ENCODE data around the gene ITGB4.
A peak's percentile ranks its signal among the peaks of the same experiment; 100 is the strongest.
"Not testable (repeated sequence)": the region's sequence is repeated elsewhere in the genome, so short reads cannot be mapped to it uniquely, and the experiment has no call there.

ITGB4 gene

DNA sequence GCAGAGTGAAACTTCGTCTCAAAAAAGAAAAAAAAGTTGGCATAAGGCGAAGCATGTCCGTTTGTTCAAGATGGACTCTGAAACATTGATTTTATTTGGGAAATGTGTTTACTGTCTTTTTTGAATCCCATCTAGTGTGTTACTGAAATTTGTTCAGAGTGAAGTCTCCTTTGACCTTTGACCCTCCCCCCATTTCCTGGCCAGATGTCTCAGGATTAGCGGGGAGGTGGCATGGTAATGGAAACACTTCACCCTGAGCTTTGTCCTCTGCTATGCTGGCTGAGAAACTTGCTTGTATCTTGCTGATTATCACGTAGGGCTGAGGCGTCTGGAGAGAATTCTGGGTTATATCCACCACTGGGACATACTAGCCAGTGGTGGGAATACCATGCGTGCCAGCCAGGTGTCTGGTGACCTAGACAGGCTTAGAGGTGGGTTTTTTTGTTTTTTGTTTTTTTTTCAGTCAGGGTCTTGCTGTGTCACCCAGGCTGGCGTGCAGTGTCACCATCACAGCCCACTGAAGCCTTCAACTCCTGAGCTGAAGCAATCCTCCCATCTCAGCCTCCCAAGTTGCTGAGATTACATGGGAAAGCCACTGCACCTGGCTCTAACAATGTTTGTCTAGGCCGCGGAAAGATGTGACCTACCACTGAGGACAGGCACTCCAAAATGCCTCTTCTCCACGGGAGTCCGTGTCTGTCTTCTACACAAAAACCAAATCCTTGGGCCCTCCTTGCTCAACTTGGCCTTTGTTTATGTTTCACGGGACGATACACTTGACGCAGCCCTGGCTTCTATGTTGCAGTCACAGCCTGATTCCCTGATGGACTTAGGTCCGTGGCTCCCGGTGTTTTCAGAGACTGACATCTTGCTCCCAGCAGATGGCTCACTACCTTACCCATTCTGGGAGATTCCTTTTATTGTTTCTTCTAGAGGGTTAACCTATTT lies 50.3 kb downstream of the ITGB4 start:
- DNase-seq (ENCODE audit: low spot score): no peak

DNA sequence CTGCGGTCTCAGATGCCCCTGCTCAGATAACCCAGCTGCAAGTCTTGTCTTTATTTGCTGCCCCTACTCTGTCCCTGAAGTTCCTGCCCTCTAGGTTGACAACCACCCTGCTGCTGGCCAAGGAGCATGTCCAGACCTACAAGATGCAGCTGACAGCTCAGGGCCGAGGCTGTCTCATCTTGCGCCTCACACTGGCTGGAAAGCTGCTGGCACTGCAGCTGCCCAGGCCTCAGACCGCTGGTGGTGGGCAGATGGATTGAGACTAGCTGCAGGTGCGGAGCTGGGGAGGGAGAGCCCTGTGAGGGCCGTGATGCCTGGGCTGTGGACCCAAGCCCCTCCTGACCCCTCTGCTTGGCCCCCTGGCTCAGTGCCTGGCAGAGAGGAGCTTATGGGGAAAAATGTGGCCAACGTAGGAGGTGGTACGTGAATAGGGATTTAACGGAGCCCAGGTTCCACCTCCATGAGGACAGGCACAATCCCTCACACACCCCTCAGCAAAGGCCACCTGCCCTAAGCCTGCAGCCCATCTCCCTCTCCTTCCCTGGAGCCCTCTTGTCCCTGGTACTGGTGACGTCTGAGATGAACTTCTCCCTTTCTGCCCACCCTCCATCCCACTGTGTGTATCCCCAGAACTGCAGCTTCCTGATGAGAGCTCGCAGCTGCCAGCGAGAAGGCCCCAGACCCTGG lies 52.0 kb downstream of the ITGB4 start:
- DNase-seq (ENCODE audit: low spot score): no peak

DNA sequence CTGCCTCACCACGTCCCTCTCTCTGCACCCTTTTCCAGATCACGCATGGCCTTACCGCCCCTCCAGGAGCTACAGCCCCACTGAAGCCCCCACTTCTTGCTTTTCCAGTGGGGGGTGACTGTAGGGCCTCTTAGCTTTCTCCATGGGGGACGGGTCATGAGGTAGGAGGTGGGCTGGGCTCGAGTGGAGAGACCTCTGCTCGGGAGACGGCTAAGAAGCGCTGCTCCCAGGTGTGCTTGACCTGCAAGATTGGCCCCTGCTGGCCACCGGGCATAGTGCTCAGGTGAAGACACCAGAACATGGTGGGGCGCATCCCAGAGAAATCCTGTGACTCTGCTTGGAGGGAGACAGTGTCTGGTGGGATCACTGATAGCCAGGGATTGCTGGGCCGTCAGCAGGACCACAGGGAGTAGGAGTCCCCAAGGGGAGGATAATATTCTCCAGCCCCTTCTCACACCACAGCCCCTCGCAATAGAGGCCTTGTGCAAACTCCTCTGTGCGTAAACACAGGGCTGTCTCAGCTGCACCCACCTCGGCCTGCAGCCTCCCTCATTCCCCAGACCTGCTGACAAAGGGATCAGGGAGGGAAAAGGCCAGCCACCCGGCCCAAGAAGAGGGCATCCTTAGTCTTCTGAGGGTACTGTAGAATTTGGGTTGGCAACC lies 52.7 kb downstream of the ITGB4 start:
- no peak for DNase-seq (ENCODE audit: low spot score)

DNA sequence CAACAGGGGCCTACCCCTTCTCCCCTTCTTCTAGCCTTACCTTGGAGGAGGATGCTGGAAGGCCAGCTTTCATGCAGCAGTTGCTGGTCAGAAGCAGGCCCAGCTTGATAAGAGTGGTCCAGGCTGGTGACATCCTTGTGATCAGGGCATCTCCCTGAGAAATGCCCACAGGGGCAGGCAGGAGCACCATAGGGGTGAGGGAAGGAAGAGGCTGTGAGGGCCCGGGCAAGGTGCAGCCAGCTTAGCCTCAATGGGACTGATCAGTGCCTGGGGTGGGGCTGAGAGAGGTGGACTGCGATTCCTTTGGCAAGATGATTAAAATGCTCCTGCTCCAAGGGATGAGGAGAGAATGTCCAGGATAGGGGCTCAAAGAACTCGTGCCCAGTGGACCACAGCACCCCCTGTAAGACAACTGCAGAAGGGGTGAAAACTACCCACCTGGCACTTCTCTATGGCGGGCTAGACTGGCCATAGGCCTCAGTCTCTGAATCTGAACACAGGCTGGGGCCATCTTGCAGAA lies 53.3 kb downstream of the ITGB4 start:
- no peak for DNase-seq (ENCODE audit: low spot score)

DNA sequence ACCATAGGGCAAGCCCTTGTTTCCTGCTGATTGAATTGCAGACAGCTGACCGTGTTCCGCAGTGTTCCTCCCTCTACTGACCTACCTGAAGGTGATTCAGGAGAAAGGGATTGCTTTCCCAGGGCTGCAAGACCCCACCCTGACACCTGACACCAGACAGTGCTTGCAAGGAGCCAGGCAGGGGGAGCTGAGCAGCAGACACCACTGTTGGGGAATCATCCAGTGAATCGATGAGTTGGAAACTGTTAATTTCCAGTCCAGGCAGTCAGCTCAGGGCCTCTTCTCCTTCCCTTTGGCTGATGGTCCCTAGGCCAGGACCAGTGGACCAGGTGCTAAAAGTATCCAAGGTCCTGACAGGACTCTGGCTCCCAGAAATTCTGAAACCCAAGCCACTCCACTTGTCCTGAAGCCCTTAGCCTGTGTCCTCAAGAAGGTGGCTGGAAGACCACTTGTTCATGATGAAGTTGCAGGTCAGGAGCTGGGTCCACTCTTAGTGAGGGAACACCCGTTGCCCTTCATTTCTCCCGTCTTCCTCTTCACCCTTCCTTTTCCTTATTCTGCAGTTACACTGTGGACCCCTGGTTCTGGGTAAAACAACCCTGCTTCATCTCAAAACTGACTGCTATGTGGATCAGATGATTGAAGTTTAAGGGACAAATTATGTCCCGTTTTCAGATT lies 53.9 kb downstream of the ITGB4 start:
- no peak for DNase-seq (ENCODE audit: low spot score)

DNA sequence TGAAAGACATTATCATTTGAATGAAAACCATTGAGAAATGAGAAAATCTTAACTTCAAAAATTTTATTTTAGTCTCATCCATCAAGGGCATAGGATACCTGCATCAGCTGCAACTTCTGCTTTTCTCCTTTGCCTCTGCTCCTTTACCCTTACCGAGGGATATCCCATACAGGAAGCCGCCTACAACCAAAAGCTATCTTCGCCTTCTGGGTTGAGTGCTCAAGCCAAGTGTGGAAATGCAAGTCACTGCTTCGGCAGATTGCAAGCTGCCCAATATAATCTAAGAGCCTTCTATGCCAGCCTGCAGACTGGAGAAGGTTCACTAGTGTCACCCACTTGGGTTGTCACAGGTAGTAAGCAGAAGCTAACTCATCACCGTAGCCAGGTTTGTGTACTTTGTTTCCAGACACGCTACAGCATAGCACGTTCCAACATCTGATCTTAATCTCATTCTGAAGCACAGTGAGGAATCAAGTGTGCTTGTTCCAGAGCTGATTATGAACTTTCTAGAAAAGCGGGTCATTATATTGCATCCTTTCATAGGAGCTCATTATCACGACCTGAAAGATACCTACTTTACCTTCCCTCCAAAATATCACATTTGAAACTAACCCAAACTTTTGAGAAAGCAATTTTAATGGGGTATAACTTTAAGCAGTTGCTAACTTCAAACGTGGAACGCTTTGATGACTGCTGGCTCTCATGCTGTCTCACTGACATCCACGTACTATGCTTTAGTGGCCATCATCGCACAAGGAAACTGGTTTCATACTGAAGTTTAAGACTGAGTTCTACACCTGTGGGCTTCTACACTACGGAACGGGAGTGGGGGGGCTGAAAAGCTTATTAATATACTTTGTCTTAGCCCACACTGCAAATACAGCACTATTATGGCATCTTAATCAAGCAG lies 55.4 kb downstream of the ITGB4 start:
- no peak for DNase-seq (ENCODE audit: low spot score)

DNA sequence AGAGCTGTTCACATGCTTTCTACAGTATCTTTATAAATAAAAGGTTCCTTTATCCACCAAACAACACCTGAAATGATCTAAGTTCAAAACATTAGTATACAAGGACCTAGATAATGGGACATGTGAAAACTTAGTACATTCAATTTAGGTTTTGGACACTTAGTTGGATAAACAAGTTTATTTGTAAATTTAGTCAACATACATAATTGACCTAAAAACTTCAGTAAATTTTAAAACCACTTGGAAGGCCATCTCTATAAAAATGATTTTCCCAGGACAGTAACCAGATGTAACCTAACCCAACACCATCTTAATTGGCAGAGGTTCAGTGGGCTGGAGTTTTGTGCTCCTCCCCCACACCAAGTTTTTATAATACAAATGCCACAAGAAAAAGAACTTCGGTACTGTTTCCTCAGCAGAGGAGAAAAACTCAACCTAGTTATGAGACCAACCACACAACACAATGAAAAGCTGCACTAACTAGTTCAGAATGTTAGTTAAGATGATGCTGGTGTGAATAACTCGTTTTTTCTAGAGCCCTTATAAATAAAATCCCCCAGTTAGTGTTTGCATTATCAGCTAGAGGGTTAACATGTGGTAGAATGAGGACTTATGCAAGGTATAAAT lies 56.1 kb downstream of the ITGB4 start:
- no peak for DNase-seq (ENCODE audit: low spot score)

DNA sequence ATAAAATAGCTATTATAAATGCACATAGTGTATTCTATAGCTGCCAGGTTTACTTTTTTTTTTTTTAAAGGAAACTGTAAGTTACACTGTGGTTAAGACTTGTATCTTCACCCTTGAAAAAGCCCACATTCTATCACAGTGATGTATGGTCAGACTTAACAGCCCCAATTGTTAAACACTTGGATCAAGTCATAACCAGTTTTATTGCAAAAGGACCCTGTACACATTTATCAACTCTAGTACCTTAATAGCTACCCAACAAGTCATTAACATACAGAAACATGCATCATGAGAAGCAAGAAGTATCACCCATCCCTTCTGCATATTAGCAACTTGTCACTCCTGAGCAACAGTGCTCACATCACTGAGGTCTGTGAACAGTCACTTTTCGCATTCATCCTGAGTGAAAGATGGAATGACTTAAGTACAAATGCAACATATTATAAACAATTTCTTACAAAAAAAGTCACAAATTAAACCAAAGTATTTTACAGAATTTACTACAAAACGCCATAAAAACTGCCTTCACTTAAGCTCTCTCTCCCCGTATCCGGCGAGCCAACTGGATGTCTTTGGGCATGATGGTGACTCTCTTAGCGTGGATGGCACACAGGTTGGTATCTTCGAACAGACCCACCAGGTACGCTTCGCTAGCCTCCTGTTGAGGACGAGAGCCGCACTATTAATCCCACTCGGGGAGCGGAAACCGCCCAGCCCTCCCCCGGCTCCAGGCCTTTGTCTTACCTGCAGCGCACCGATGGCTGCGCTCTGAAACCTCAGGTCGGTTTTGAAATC lies 57.0 kb downstream of the ITGB4 start:
- DNase-seq (ENCODE audit: low spot score): not testable (repeated sequence)

DNA sequence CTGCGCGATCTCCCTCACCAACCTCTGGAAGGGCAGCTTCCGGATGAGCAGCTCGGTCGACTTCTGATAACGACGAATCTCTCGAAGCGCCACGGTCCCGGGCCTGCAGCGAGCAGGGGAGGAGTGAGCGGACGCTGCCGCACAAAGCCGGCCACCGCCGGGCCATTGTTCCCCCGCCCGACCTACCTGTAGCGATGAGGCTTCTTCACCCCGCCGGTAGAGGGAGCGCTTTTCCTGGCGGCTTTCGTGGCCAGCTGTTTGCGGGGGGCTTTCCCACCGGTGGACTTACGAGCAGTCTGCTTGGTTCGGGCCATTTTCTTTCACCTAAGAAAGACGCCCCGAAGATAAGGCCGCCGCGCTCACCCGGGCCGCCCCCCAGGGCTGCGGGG lies 57.6 kb downstream of the ITGB4 start:
- DNase-seq (ENCODE audit: low spot score): peak; percentile 44

DNA sequence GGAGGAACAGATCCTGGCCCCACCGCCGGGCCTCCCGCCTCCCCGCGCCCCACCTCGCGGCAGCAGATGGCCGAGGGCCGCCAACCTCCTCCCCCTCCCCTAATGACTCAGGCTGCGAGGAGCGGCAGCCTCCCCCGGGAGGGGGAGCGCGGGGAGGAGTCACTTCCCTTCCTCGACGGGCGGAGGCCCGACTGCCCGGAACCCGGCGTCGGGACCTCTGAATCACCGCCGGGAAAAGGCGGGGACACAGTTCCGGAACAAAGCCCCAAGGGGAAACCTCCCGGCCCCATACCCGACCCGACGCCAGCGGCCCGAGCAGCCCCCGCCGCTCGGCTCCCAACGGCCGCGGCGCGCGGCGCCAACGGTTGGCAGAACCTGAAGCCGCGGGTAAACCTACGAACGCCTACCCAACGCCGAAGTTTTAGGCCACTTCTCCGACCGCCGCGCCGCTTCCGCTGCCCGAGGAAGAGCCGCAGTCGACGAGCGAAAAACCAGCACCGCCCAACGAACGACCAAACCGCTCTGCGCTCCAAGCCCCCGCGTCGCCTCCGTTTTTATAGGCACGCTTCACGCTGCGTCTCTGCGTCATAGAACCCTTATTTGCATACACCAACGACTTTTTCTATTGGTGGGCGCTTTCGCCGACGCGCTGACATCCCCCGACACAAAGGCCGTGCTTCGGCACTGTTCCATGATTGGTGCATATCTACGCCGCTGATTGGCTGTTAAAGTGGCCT lies 58.2 kb downstream of the ITGB4 start:
- DNase-seq (ENCODE audit: low spot score): peak; percentile 98

DNA sequence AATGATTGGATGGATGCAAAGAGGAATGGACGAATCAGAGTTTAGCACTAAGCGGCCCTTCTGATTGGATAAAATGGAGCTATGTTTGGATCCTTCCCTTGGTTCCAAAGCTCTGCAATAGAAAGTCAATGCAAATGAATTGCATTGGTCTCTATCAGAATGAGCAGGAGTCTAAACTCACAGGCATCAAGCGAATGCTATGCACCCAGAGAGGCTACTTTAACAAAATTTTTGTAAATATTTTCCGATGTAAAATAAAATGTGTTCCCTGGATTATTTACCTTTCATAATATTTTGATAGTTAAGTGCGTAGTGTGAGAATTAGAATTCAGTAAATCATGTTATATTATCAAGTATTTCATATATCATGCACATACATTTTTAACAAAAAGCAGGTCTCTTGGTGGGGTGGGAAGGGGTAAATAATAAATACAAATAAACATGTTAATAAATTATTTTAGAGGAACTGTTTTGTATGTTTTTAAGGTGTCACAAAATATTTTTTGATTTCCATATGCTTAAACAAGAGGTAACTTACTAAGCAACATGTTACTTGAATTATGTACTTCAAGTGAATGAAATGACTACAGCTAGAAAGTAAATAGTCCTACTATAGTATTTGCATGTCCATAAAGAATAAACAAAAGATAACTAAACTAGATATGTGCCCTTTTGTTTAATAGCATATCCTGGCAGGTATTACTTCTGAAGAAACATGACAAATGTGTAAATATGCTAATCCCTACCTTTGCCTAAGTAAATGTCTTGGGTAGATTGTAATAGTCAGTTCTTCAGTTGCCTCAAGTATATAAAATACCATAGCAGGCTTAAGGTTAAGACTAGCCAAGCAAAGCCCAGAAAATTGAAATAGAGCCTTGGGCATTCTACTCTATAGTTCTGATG lies 59.0 kb downstream of the ITGB4 start:
- DNase-seq (ENCODE audit: low spot score): no peak

DNA sequence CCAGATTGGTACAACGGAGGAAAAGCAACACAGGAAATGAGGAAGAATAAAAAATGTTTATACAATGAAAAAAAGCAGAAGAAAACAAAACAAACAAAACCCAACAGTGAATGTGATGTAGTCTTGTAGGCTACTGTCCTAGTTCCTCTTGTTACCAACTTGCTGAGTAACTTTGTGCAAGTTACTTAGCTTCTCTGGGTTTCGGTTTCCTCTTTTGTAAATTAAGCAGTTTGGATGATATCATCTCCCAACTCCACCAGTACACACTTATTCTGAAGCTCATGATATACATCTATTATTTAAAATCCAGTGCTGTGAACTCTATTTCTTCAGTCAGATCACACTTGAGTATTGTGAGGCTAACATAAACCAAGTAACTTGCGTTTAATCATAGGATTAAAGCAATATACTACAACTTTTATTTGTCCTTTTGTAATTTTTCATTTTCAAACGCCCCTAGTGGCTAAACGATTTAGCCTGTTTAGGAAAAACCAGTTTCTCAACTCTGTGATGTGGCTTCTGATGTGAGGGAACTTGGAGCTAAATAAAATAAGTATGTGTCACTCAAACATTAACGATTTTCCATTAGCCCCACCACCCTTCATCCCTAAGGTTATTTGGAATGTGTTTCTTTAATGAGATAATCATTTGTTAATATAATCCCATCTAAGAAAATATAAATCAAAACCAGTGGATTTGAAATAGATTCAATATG lies 62.0 kb downstream of the ITGB4 start:
- peak; percentile 48 for DNase-seq (ENCODE audit: low spot score)

DNA sequence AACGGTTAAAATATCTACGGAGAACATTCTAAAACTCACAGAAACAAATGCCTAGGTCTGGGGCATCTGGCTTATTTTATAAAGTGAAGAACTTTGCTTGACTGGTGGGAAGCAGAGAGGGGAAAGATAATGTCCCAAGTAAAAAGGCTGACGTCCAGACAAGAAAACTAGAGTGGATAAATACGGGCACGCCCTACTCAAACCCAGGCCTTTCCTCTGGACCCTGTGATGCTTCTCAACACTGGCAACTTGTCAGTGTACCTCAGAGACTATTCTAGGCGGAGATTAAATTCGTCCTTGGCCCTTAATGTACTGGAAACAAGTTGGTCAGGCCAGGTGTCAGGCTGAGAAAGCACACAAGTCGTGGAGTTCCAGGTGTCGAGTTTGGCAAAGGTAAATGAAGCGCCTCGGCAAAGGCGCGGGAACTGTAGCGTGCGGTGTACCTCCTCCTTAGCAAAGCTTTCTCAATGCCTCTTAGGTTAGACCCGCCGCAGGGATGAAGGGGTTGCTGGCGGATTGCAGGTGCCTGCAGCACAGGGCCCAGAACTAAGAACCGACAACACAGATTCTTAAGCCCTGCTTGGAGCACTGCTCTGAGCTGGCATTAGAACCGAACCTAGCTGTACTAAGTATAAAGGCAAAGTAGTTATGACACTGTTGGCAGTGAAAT lies 62.7 kb downstream of the ITGB4 start:
- DNase-seq (ENCODE audit: low spot score): no peak

DNA sequence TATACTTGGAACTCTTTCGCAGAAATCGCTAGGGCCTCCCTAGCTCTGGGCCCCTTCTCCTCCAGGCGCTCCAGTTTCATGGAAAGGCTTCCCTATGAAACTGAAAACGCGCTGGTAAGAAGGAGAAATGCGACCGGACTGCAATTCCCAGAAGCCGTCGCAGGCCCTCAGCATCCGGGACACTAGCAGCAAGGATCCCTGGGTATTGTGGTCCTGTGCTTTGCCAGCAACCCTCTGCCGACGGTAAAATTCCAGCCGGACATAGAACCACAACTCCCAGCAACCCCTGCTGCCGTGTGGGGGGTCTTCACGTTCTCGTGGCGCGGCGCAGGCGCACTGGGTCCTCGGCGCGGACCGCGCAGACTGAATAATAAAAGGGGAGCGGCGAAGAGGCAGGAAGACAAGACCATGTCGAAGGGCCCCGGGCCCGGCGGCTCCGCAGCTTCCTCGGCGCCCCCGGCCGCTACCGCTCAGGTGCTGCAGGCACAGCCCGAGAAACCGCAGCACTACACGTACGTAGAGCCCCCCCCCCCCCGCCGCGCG lies 63.3 kb downstream of the ITGB4 start, which contains the start of gene UNK:
UNK (plus strand) TSS at position 334 of the 543 bp plus-strand sequence; CDS start at position 409, 75 bp downstream.
- peak; percentile 97 for DNase-seq (ENCODE audit: low spot score)

DNA sequence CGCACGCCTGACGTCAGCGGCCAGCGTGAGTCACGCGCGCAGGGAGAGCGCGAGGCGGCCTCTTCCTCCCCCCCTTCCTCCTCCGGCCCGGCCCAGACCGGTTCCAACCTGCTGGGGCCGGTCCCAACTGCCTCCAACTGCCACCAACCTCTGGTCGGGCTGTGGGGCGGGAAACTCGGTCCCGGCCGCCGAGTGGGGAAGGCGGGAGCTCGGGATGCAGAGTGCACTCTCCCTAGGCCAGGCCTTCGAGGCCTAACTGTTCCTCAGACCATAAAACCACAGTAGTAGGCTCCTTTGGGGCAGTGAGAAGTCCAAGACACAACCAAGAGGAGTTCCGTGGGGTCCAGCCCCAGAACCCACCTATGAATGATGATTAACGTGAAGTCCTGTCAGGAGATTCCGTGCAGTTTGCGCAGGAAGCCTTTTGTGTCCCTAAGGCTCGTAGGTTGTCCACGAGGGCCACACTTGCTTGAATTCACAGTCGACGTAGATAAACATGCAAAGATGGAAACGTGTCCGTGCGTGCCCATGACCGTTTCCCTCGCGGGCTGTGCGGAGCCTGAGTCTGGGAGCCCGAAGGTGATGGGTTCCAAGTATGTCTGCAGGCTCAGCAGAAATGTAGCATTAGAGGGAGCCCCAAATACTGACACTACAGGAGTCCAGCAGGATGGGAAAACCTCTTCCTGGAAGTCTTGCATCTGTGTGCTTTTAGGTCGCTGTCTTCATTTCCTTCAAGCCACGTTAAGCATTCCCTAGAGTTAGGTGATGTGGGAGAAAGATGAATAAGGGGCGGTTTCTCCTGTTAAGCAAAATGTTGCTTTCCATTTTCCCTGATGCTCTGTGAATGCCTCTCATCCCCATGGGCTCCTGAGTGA lies 64.0 kb downstream of the ITGB4 start:
- DNase-seq (ENCODE audit: low spot score): peak; percentile 86
